Peyer's patch (tissue), 4 donors: ENCODE results near the gene C18orf54. TPM values are rescaled to one million over a fixed set of nuclear protein-coding genes. Genes with fewer than 3 reads are reported as not detected.

Source experiments
- DNase-seq, 3 donors: peaks; one replicate each; pipeline ENCODE4 v3.0.0-alpha.2; 2017 to 2019
- H3K27ac ChIP-seq, 4 donors: fragments of 200-600 bp; sonication (generic); one replicate each; pipeline ENCODE4 v1.5.1; 2016 to 2019
- H3K27me3 ChIP-seq, 2 donors: fragments of 200-600 bp; sonication (generic); one replicate each; pipeline ENCODE4 v1.5.1; 2019
- H3K36me3 ChIP-seq, 3 donors: fragments of 200-600 bp; sonication (generic); one replicate each; pipeline ENCODE4 v1.5.1; 2016 to 2019
- H3K4me1 ChIP-seq, 4 donors: fragments of 200-600 bp; sonication (generic); one replicate each; pipeline ENCODE4 v1.5.1; 2016 to 2019
- H3K4me3 ChIP-seq, 4 donors: fragments of 200-600 bp; sonication (generic); 1 replicate in 3 of 4; 2 replicates in 1 of 4; pipeline ENCODE4 v1.5.1; 2016 to 2019; ENCODE audit warnings: mild to moderate bottlenecking in 1 of 4
- H3K9me3 ChIP-seq, 4 donors: fragments of 200-600 bp; sonication (generic); one replicate each; pipeline ENCODE4 v1.5.1; 2016 to 2019; ENCODE audit warnings: mild to moderate bottlenecking in 1 of 4
- CTCF ChIP-seq, 6 experiments: fragments of 450-650 bp in 4 of 6; fragments of 200-600 bp in 2 of 6; sonication (generic) in 1 of 6; IDR thresholded peaks; one replicate each; pipeline ENCODE4 v1.5.1; 2017 to 2019; ENCODE audit warnings: antibody characterized with exemption in 6 of 6, mild to moderate bottlenecking in 3 of 6, moderate library complexity in 1 of 6
- POLR2A ChIP-seq, 2 donors: fragments of 450-650 bp; IDR thresholded peaks; one replicate each; pipeline ENCODE4 v1.5.1; 2017; ENCODE audit warnings: antibody characterized with exemption in 2 of 2, mild to moderate bottlenecking in 2 of 2, moderate library complexity in 2 of 2
- total RNA-seq, 4 donors: library from RNA; depleted of rRNA; stranded (reverse); fragments of >200 nt; gene quantifications; one replicate each; pipeline ENCODE4 v1.1.0, GENCODE V29; 2016

Gene C18orf54
- total RNA-seq, 4 donors from 2014 or later, result 0.57 to 2.5 (median 1.4) TPM

GRCh38 chr18:54329787-54330186, 27.9 kb upstream of the C18orf54 start:
- no peak overlapping the region for H3K27ac ChIP-seq
- H3K27me3 ChIP-seq, result no peaks in the 10 kb centered on the region
- no peak for DNase-seq
- H3K4me3 ChIP-seq, result no peak overlapping the region
- no peak for TF ChIP-seq POLR2A (IDR thresholded peaks at IDR 0.05)
- no peak for TF ChIP-seq CTCF (IDR thresholded peaks at IDR 0.05)
- H3K9me3 ChIP-seq, result no peaks in the 10 kb centered on the region
- H3K36me3 ChIP-seq, result no peaks in the 10 kb centered on the region
- no peaks in the 10 kb centered on the region for H3K4me1 ChIP-seq

- Histone ChIP-seq H3K4me1 (no peaks in the 10 kb centered on the region), H3K4me3 (no peak overlapping the region), H3K9me3 (no peaks in the 10 kb centered on the region), H3K27me3 (no peaks in the 10 kb centered on the region), H3K27ac (no peak overlapping the region), H3K36me3 (no peaks in the 10 kb centered on the region)
- no peak for TF ChIP-seq CTCF (IDR thresholded peaks at IDR 0.05)
- no peak for DNase-seq
Measured at GRCh38 chr18:54330768-54331548, 26.7 kb upstream of the C18orf54 start.

GRCh38 chr18:54335638-54336173, 22.0 kb upstream of the C18orf54 start:
- Histone ChIP-seq H3K9me3 (no peaks in the 10 kb centered on the region), H3K27me3 (no peaks in the 10 kb centered on the region), H3K36me3 (no peaks in the 10 kb centered on the region), H3K4me1 (no peaks in the 10 kb centered on the region), H3K27ac (no peak overlapping the region), H3K4me3 (no peak overlapping the region)
- DNase-seq, result no peak
- TF ChIP-seq POLR2A (IDR thresholded peaks at IDR 0.05) (no peak), CTCF (IDR thresholded peaks at IDR 0.05) (no peak)

GRCh38 chr18:54338230-54338629, 19.5 kb upstream of the C18orf54 start:
- no peak for DNase-seq
- Histone ChIP-seq H3K27ac (no peak overlapping the region), H3K4me3 (no peak overlapping the region), H3K27me3 (no peaks in the 10 kb centered on the region), H3K36me3 (no peaks in the 10 kb centered on the region), H3K4me1 (no peaks in the 10 kb centered on the region), H3K9me3 (no peaks in the 10 kb centered on the region)
- TF ChIP-seq POLR2A (IDR thresholded peaks at IDR 0.05), result no peak
- TF ChIP-seq CTCF (IDR thresholded peaks at IDR 0.05), result no peak

GRCh38 chr18:54351186-54351585, 6.5 kb upstream of the C18orf54 start:
- DNase-seq, result no peak
- Histone ChIP-seq H3K27me3 (no peaks in the 10 kb centered on the region), H3K9me3 (no peaks in the 10 kb centered on the region), H3K36me3 (no peaks in the 10 kb centered on the region), H3K4me1 (no peaks in the 10 kb centered on the region), H3K27ac (no peak overlapping the region), H3K4me3 (no peak overlapping the region)
- TF ChIP-seq POLR2A (IDR thresholded peaks at IDR 0.05) (no peak), CTCF (IDR thresholded peaks at IDR 0.05) (no peak)
